HG02623 (cell line): Measurements from ENCODE around the gene SCAF4.

Experiments
- ATAC-seq: cut with Tn5 transposase; IDR thresholded peaks from one replicate; pipeline ENCODE4 v1.9.1; 2021; ENCODE audit warnings: moderate library complexity; ENCODE audit not compliant: unreplicated experiment

Gene SCAF4

DNA sequence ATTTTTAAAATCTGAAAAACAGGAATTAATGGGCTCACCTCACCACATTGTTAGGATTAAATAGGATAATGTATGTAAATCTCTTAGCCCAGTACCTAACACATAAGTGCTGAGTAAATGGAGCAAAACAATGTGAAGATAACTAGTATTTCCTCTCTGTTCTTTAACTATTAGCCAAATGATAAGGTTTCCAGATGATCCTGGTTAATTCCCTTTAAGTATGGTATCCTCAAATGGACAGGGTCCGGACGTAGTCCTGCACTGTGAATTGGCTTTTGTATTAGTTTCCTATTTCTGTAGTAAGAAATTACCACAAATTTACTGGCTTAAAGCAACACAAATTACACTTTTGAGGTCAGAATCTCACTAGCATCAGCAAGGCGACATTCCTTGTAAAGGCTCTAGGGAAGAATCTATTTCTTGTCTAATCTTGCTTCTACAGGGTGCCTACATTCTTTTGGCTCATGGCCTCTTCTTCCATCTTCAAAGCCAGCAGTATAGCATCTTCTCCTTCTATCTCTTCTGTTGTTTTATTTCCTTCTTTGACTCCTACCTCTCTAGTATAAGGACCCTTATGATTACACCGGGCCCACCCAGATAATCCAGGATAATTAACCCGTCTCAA is 17.1 kb downstream of the SCAF4 start:
- no peak for ATAC-seq

DNA sequence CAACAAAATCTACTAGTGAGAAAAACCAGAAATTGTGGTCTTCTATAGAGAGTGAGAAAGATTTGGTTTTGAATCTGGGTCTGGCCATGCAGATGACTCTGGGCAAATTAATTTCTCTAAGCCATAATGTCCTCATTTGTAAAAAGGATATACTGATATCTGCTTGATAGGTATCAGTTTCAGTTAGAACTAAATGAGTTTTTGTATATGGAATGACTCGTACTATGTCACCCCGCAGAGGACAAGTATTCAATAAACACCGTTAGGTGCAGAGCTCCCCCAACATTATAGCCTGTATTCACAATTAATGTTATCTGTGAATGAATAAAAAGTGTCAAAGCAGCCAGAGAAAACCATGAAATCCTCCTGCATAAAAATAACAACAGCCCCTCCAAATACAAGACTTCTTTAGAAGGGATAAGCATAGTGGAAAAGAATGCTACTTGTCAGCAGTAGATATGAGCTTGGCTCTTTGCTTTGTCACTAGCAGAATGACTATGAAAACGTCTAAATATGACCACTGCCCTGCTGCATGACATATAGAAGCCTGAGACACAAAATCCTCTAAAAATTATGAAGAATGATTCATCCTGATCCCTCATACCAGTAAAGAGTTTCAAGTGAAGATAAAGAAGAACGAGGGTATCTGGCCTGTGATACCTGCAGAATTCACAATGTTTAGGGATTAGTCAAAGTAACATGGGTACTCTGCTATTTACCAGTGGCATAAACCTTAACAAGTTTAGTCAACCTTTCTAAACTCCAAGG is 17.8 kb downstream of the SCAF4 start:
- no peak for ATAC-seq

DNA sequence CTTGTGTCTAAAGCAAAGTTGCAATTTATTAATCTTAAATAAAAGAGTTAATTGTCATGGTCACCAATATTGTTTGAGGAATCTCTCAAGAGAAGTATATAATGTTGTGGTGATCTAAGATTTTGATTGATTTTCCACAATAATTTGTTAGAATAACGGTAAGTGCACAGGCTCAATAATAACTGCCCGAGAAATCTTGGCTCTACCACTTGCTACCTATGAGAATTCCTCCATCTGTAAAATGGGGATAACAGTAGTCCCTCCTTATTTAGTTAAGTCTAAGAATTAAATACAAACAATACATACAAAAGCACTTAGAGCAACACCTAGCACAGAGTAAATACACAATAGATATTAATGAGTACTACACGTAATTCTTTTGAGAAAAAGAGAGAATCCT is 18.8 kb downstream of the SCAF4 start:
- ATAC-seq = no peak

DNA sequence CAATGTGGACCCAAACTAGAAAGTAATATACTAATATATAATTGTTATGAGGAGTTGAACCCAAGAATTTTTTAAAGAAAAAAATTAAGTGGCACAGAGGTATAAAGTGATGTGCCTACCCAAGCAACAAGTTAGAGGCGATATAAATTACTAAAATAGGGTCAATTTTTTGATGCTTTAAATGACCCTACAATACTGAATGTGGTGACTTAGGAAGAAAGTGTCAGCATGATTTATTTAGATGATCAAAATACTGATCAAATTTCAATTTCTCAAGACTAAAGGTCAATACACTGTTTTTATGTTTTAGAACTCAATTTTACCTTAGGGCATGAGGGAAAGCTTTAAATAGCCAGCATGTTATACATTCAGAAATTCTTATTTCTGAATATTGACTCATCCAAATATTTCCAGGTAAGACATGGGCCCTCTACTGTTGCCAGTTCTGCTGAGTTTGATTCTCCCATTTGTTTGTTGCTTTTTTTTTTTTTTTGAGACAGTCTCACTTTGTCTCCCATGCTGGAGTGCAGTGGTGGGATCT is 20.1 kb downstream of the SCAF4 start:
- ATAC-seq = no peak

DNA sequence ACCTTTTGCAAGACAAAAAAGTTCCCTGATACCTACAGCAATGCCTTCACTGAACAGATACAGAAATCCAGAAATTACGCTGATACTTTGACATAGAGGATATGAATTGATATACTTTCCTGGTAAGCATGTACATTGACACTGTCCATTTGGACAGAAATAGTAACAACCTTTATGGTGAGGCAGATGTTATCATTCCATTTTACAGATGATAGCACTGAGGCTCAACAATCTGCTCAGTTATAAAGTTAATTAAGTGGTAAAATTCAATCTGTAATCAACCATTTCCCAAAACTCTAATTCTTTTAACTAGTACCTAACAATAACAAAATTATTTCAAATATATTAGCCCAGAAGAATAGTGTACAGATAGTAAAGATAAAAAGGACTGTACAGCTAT is 20.6 kb downstream of the SCAF4 start:
- ATAC-seq = no peak

DNA sequence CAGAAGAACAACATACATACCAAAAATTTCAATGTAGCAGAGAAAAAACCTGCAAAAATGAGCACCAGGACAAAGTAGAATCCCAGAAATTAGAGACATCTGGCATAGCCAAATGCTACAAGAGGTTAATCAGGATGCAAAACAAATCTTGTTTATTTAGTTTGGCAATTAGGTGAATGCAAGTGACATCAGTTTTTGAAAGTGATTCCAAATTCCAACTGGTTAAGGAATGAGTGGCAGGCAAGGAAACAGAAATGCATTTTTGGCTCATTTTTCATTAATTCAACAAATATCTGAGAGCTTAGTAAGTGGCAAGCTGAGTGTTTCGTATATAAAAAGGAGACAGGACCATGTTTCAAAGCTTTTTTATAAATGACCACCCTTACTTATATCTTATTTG is 21.3 kb downstream of the SCAF4 start:
- no peak for ATAC-seq

DNA sequence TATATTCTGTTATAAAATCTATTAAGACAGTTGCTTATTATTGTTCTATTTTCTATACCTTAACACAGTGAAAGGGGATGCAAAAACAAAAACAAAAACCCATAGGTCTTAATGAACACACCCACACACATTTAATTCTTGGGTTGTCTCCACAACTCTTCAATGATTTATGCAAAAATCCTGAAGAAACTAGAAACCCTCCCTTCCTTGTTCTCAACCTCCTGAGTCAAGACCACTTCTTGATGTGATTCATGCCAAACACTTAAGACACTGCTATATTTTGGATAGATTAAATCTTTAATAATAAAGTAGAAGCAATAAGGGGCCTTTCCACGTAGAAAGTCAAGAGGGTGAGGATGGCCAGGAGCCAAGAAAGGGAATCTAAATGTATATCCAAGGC is 23.4 kb downstream of the SCAF4 start:
- ATAC-seq = no peak

DNA sequence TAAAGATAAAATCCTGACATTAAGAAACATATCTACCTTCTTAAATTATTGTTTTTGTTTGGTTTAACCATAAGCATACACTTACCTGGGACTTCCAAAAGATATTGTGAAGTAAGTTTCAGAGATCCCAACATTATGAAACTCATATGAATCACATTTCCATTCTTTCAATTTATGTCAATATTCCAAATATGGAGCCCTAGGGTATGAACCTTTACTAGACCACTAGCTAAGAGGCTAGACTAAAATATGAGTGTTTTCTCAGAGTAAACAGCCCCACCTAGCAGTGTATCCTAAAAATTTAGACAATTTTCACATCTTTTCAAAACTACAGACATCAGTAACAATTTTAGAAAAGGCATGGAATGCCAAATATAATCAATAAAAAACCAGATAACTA is 24.4 kb downstream of the SCAF4 start:
- ATAC-seq = no peak

DNA sequence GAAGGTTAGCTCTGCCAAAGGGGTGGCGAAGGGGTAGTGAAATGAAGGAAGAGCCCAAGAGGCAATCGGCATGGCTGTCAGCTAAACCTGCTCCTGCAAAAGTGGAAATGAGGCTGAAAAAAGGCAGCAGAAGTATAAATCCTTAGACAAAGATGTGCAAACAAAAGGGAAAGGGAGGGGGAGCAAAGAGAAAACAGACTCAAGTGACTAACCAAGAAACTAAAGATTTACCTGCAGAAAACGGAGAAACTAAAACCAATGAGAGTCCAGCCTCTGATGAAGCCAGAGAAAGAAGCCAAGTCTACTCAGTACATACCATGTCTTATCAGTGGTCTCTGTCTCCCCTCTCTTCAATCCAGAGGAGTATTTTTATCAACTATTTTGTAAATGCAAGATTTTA is 25.4 kb downstream of the SCAF4 start:
- no peak for ATAC-seq

DNA sequence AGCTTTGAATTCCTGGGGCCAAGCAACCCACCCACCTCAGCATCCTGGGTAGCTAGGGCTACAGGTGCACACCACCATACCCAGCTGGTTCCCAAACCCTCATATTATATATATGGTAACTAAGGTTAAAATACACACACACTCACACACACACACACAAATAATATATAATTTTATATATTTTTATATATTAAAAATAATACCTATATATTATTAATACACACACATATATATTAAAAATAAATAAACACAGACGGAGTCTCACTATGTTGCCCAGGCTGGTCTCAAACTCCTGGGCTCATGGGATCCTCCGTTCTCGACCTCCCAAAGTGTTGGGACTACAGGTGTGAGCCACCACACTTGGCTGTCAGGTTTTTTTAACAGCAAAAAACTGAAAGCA is 31.9 kb downstream of the SCAF4 start:
- ATAC-seq = no peak

DNA sequence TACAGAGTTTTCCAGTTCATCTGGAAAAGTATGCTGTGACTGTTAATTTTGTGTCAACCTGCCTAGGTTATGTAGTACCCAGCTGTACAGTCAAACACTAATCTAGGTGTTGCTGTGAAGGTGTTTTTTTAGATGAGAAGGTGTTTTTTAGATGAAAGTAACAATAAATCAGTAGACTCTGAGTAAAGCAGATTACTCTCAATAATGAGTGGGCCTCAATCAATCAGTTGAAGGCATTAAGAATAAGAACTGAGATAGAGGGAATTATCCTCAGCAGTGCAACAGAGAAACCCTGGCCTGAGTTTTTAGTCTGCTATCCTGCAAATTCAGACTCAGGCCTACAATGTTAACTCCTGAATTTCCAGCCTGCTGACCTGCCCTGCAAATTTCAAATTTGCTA is 33.5 kb downstream of the SCAF4 start:
- no peak for ATAC-seq

DNA sequence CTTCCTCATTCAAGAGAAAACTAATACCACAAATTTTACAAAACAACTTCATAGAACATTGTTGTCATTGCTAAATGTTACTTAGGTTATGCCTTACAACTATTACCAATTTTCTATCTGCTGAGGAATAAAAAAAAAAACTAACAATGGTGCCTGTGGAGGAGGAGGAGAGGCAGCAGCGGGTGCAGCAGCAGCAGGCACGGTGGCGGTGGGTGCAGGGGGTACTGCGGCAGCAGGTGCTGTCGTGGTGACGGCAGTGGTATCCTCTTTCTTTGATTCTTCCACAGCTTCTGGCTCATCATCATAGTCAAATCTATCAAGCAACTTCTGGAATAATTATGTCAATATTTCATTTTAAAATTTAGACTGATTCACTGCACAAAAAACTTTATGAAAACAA is 35.5 kb downstream of the SCAF4 start:
- ATAC-seq = no peak

DNA sequence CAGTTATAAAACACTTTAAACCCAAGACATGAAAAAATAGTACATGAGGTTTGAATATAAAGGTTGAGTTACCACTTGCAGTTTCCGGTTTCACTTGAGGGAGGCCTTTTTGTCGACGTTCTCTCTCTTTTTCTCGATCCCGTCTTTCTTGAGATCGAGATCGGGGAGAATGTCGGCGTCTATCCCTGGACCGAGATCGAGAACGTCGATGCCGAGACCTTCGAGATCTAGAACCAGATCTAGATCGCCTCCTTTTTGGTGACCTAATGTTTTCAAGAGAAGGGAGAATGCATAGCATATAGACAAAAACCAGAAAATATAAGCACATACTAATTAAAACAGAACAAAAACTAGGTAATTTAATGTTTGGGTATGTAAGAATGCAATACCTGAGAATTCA is 38.7 kb downstream of the SCAF4 start:
- ATAC-seq = no peak

DNA sequence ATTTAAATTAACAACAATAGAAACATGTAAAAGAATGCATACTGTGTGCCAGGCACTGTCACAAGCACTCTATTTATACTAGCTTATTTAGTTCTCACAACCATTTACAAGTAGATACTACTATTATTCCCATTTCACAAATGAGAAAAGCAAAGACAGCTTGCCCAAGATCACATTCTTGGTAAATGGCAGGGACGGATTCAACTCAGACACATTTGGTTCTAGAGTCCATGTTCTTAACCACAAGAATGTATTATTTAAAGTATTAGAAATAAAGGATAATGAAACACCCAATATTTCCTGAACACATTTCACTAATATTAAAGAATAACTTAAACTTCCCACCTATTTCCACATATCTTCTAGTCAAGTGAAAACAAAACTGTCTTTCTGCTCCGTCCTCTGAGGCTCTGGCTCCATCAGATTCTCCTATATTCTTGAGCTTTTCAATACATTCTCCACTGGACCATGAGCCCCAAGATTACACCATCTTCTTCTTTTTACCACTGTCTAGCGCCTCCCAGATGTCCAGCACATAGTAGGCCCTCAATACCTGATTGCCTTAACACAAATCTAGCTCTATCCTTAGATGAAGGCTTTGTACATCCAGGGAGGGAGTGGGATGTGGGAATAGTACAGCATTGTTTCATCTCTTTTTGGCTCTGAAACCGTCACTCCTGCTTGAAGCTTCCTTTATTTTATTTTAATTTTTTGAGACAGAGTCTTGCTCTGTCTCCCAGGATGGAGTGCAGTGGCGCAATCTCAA is 43.1 kb downstream of the SCAF4 start:
- no peak for ATAC-seq

DNA sequence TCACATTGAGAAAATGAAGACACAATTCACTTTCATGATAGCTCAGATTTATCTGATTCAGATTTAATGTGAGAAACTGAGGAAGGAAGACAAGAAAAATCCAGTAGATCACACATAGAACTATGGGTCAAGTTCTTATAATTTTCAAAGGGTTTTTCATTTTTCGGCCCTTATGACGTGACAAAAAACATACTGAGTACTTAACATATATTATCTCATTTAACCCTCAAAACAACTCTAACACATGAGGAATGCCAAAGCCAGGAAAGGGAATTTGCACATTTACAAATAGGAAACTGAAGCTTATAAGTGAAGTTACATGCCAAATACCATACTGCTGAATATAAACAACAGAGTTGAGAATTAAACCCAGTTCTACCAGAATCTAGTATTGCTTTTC is 44.8 kb downstream of the SCAF4 start:
- ATAC-seq = no peak

DNA sequence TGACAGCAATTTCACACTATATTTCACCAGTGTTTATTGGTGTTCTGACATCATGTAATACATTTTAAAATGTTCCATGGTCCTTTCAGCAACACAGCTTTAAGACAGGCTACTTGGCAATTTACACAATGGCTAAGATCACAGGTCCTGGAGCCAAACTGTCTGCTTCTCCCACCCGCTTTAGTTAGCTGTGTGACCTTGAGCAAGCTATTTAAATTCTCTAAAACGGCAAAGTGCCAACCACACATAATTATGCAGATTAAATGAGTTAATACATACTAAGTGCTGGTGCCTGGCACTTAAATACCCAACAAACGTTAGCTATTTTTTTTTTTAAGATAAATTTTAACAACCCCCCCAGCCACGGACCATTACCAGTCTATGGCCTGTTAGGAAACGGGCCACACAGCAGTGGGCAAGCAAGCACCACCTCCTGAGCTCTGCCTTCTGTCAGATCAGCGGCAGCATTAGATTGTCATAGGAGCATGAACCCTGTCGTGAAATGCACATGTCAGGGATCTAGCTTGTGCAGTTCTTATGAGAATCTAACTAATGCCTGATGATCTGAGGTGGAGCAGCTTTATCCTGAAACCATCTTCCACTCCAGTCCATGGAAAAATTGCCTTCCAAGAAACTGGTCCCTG is 45.5 kb downstream of the SCAF4 start:
- no peak for ATAC-seq

DNA sequence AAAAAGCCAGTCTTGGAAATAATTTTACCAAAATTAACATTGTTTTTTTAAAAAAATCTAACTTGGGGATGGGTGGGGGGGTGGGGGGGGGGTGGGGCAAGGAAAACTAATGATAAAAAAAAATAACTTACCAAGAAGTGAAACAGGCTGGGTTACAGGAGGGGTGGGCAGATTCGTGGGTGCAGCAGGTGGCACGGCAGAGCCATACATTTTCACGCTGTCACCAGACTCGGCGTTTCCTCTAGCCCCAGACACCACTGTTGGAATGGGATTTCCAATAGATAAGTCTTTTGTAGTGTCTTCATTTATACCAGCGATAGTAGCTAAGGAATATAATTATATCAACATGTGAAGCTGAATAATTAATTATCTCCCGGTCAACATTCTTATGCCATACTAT is 47.0 kb downstream of the SCAF4 start:
- no peak for ATAC-seq

DNA sequence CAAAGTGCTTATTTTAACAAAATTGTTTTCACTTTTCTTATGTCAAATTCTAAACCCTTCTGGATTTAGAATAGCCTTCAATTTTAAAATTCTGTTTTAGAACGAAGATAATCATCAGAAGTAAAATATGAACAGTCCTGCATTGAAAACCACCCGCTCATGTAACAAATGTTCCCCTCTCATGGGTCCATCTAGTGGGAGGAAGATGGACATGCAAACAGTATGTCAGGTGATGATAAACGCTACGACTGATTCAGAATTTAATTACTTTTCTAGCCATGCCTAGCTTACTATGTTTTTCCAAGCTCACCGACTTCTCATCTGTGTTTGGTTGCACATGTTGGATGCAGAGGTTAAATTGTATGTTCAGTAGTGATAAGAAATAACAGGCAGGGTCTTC is 48.9 kb downstream of the SCAF4 start:
- ATAC-seq = no peak

DNA sequence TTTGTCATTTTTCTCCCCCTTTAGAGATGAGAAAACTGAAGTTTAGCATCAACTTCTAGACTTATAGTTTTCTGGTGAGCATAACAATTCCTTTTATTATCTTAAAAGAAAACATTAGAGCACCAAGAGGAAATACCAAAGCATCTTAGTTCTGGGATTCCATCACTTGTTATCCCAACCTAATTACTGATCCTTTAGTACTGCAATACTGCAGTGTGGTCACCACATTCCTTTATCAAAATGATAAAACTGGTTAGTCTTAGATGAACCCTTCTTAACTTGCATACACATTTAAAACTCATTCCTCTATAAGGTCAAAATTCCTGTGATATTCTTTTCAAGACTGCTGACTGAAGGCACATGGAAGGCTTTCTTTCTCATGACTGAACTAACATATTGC is 49.3 kb downstream of the SCAF4 start:
- ATAC-seq = no peak

DNA sequence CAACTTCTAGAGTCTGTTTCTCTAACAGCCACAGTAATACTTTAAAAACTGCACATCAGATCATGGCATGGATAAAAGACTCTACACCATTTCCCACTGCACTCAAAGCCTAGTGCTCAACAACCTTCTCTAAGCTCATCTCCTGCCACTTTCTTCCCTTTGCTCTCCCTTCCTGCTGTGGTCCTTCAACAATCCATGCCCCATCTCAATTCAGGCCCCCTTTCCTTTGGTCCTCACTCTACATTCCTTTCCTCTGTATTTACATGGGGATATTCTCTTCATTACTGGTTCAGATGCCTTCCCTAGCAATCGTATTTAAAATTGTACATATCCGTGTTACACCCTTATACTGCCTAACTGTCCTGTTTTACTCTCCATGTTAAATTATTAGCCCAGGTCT is 53.4 kb downstream of the SCAF4 start:
- ATAC-seq = no peak

DNA sequence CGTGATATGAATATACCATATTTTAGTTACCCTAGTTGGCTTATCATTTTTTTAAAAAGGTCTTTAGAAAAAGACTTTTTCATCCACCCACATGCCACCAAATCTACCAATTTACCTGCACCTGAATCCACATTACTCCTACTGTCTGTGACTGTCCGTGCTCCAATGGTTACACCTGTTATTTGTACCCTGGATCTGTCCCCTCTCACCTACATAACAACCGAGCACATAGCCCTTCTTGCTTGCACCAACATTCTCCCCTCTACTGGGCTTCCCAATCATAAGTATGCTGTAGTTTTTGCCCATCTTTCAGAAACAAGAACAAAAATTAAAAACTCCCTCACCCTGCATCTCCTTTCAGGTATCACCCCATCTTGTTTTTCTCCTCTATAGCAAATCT is 54.9 kb downstream of the SCAF4 start:
- ATAC-seq = no peak
